Glomerular visceral epithelial cell (primary cell): ENCODE data around the gene OR9A4.
"Not testable (repeated sequence)": the region's sequence is repeated elsewhere in the genome, so short reads cannot be mapped to it uniquely, and the experiment has no call there.

Source experiments
- DNase-seq: peaks from one replicate; pipeline ENCODE4 v3.0.0-alpha.2; 2016; ENCODE audit errors: extremely low spot score

Gene OR9A4, protein sequence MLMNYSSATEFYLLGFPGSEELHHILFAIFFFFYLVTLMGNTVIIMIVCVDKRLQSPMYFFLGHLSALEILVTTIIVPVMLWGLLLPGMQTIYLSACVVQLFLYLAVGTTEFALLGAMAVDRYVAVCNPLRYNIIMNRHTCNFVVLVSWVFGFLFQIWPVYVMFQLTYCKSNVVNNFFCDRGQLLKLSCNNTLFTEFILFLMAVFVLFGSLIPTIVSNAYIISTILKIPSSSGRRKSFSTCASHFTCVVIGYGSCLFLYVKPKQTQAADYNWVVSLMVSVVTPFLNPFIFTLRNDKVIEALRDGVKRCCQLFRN

DNA sequence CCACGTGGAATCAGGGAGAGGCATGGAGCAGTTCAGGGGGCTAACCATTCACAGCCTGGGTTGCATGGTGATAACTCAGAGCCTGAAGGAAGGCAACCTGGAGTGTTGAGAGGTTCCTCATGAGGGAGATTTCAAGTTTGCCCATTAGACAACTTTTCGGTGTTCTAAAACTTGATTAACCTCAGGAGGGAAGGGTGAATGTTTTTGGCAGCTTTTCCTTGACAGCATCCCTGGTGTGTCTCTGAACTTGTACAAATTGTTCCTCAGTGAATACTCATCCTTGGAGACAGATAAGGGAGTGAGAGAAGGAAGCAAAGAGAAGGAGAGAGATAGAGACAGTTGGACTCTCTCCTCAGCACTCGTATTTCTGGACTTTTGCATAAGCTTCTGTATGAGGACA is at the start of gene OR9A4:
Gene OR9A4 (plus strand): TSS at position 301 of the 400 bp plus-strand sequence. CDS start 2,477 bp downstream, outside the sequence.
- no peak for DNase-seq

DNA sequence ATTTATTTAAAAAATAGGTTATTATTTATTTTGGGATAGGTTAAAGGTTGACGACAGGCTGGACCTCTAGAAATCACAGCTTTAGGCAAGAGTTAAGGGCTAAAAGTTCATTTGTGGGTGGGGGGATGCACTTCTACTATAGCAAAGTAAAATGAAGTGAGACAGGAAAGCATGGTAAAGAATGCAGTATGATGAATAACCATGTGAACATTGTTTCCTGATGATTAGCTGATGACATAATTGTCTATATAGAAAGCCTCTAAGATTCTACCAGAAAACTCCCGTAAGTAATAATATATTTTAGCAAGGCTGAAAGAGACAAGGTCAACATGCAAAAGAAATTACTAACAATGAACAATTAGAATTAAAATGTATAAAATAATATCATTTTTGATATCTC is 49.2 kb upstream of the OR9A4 start:
- DNase-seq, result no peak

DNA sequence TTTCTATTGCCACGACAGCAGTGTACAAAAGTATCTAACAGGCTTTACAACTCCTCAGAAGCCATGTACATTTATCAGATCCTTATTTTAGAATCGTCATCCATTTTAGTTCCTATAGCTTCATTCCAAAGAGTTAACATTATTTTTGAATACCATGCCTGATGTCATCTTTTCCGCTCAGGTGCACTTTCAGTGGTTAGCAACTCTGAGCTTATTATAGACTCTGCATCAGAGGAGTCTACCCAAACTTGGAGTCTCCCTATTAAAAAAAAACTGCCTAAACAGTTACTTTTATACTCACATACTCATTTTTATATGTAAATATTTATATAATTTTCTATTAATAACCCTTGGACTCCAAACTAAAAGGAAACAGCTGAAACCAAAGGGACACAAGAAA is 43.3 kb upstream of the OR9A4 start:
- DNase-seq, result no peak

DNA sequence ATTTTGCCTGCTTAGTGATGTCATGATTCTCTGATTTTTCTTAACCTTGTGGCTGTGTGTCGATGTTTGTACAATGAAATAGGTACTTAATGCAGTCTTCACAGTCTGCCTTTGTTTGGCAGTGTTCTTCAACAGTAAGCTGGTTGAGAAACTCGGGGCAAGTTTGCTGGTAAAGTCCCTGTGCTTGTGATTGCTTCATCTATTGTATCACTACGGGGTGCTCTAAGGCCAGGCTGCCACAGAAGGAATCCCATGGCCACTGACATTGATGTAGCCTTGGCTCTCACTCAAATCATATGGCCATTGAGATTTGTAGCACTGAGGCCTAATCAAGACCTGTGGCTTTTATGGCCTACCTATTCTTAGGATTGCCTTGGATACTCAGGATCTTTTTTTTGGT is 41.4 kb upstream of the OR9A4 start:
- no peak for DNase-seq

DNA sequence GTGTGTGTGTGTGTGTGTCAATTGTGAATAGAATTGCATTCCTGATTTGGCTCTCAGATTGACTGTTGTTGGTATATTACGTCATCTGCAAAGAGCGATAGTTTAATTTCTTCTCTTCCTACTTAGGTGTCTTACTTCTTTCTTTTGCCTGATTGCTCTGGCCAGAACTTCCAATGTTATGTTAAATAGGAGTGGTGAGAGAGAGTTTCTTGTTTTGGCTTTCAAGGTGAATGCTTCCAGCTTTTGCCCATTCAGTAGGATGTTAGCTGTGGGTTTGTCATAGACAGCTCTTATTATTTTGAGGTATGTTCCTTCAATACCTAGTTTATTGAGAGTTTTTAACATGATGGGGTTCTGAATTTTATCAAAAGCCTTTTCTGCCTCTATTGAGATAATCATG is 40.7 kb upstream of the OR9A4 start:
- no peak for DNase-seq

DNA sequence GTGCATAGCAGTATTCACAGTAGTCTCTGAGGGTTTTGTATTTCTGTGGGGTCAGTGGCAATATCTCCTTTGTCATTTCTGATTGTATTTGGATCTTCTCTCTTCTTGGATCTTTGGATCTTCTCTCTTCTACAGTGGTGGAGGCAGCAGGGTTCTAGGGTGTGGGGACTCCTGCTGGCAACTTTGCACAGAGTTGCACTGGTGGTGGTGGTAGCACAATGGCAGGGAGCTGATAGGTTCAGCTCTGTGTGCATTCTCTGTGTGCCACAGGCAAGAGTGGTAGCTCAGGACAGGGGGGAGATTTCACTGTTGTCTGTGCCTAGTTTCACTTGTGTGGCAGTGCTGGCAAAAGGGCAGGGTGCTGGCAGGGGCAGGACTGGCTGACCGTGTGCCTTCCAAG is 39.8 kb upstream of the OR9A4 start:
- DNase-seq, result no peak

DNA sequence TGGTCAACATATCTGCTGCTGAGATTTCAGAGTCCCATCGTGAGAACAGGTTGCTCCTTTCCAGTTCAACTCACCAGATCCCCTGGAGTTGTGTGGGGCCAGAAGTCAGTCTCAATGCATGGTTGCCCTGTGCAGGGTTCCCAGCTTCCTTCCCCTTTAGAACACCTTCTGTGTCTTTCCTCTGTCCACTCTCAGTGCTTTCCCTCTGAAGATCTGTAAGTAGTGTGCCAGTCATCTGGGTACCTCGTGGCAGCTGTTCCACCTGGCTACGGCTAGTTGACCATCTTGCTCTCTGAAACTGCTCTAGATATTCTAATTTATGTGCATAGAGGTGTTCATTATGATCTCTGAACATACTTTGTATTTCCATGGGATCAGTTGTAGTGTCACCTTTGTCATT is 38.8 kb upstream of the OR9A4 start:
- DNase-seq, result no peak

DNA sequence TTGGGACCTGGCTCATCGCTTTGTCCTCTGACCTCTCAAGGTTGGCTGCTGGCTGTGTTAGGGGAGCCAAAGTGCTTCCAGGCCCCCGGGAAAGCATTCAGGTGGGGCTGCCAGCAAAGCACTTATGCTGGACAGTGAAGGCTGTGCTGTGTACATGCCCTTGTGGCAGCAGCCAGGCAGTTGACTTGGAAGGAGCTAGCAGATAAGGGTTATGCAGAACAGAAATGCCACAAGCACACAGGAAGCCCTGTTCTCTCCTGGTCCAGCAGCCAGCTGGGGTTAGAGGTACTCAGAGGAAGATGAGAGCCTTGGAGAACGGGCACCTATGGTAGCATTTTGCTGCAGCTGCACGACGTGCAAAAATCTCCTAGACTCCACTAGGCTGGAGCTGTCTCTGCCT is 35.2 kb upstream of the OR9A4 start:
- no peak for DNase-seq

DNA sequence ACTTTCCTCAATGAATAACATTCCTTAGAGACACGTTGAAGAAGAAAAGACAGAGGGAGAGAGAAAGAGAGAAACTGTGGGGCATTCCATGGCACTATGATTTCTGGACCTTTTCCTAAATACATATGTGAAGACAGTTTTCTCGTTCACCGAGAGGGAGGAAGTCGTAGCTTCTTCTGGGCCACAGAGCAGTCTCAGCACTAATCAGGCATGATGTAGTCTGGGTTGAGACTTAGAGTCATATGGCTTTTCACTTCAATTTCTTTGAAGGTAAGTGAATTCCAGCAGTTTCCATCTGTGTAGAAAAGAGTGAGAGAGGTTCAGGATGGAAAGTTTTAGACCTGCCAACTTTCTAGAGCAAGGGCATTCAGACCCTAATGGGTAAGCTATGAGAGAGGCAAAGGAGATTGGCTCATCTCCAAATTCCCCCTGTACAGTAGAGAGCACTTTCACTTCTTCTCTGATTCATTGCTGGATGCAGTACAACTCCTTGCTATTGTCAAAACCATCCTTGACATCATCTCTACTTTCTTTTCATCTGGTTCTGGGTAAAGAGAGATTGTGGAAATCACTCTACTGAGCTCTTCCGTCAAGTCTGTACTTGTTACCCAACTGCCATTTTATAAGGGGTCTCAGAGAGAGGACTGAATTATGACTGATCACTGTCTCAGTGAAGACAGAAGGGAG is 31.5 kb upstream of the OR9A4 start:
- DNase-seq, result no peak

DNA sequence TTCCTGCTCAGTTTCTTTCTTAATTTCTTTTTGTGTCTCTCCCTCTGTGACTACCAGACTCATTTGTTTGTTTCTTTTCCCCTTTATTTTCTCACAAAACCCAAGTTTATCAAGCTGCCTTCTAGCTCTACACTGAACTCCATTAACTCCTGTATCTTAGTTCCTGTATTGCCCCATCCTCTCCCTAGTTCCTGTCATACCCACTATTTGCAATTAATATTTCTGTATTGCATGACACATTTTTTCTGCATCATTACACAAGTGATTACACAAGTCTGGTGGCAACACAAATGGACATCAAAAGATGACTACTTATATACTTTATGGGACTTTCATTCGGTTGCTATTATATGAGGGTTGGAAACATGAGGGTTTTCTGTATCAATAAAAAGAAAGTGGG is 26.9 kb upstream of the OR9A4 start:
- no peak for DNase-seq

DNA sequence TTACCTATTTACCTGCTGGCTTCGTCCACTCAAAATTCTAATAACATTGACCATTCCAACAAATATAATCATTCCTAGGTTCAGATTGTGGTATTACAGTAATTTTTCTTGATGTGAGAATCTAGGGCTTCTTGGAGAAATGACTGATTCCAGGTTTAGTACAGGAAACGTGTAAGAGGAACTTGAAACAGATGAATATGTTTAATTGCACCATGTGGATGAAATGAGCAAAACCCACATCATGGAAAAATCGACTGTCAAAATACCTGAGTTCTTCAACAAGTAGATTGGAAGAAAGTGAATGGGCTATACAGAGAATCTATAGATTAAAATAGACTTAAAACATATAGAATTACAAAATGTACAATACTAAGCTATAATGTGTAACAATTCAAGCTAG is 24.9 kb upstream of the OR9A4 start:
- DNase-seq, result no peak

DNA sequence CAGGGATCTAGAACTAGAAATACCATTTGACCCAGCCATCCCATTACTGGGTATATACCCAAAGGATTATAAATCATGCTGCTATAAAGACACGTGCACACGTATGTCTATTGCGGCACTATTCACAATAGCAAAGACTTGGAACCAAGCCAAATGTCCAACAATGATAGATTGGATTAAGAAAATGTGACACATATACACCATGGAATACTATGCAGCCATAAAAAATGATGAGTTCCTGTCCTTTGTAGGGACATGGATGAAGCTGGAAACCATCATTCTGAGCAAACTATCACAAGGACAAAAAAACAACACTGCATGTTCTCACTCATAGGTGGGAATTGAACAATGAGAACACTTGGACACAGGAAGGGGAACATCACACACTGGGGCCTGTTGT is 16.8 kb upstream of the OR9A4 start:
- DNase-seq, result not testable (repeated sequence)

DNA sequence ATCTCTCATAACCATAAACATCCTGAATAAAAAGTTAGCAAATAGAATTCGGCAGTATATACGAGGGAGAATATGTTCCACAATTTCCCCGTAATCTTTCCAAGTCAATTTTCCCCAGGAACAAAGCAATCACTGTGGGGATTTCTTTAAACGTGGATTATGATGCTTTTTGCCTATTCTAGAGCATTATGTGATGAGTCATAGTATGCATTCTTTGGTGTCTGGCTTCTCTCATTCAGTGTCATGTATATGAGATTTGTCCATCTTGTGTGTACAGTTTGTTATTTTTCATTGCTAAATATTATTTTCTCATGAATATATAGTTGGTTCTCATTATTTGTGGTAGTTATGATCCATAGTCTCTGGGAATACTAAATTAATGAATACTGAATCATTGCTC is 9.9 kb upstream of the OR9A4 start:
- no peak for DNase-seq

DNA sequence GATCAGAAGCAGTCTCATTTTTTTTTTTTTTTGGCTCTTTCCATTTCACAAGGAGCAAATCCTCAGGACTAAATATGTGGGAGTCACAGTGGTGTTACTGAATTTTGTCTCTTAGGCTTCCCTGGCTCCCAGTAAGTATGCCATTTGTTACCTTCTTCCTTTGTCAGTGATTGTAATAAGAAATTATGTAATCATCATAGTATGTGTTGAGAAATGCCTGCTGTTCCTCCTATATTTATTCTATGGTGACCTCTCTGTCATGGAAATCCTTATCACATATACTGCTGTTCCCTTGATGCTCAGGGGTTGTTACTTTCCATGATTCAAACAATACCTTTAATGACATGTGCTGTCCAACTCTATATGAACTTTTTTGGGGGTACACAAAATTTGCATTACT is 4.8 kb upstream of the OR9A4 start:
- DNase-seq, result no peak

DNA sequence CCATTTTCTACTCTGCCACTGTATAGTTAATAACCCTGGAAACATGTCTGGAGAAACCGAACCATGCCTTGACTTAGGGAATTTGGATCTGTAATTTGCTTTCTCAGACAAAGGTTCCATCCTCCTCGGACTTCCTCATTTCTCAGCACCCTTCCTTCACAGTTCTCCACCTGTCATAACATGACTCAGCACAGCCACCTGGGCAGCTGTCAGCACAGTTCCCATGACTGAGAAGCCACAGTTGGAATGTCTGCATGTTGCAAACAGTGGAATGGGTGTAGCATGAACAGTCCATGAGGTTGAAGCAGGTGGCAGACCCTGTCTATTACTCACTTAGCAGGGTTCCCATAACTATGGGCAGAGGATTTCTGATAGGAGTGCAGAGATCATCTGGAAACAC is 634 bp upstream of the OR9A4 start:
- peak; percentile 1 for DNase-seq

DNA sequence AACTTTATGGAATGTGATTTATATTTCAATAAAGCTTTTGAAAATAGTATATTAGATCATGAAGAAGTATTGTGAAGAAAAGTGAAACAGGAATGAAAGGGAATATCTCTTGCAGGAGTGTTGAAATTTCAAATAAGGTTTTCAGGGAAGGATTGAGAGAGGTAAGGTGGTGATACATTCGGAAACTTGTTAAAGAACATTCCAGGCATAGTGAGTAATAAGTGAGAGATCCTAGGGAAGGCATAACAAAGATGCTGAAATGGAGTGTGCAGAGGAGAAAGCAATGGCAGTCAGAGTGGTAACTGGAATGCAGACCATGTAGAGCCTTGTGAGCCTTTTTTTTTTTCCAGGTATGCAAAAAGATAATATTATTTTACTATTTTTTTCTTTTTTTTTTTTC is 4.1 kb downstream of the OR9A4 start:
- no peak for DNase-seq

DNA sequence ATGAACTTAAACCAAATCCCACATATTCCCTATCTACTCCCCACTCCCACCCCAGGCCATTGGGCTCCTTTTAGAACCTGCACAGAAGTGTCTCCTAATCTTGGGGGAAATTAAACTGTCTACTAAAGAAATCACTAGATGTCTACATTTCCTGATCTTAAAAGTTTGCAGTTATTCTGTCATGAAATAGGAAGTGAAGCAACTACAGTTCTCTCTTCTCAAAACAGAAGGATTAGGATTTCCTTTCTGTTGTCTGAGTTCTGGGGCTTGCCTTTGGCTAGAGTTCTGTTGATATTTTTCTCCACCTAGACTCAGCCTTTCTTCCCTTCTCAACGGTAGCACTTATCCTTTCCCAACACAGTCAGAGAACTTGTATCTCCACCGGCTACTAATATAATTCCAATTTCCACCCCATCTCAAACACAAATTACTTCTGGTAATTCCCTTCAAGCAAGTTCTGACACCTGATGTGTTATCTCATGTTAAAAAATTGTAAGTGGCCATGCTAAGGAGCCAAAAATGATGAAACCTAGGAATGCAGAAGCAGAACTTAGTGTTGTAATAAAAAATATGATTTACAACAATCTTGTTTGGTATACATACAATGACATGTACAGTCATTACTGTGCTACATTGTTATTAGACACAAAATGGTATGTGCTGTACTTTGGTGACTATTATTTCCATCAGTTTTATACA is 12.1 kb downstream of the OR9A4 start:
- DNase-seq, result no peak

DNA sequence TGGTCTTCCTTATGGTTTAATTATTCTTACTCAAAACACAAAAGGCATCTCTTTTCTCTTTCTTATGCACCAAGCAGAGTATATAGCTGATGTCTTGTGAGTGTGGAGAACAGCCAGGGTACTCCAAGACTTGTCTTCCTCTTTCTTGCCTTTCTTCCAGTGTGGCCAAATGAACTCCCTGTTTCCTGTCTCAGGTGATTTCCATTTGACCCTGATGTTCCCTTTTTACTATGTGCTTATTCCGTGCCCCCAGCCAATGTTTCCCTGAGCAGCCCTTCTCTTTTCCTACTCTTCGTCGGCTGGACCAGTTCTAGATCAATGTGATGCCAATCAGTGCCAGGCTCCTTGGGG is 12.6 kb downstream of the OR9A4 start:
- no peak for DNase-seq

DNA sequence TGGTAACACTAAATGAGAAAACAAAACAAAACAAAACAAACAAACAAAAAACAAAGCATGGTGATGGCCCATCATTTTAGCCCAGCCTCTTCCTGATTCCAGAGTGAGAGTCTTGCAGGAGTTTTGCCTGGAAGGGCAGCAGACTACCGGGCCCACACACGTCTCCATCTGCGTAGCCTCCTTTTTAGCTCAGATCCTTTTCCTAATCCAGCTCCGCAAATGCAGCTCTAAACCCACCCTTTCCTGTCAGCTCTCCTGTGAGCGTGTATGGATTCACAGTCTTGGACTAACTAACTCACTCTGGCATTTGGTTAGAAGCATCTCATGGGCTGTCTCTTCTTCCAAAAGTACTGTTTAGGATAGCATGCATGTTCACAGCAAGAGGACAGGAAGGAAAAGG is 14.0 kb downstream of the OR9A4 start:
- no peak for DNase-seq

DNA sequence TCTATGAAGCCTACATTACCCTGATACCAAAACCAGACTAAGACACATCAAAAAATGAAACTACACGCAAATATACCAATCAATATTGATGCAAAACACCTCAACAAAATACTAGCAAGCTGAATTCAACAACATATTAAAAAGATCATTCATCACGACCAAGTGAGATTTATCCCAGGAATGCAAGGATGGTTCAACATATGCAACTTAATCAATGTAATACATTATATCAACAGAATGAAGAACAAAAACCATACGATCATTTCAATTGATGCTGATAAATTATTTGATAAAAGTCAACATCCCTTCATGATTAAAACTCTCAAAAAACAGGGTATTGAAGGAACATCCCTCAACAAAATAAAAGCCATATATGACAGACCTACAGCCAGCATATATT is 24.9 kb downstream of the OR9A4 start:
- no peak for DNase-seq

DNA sequence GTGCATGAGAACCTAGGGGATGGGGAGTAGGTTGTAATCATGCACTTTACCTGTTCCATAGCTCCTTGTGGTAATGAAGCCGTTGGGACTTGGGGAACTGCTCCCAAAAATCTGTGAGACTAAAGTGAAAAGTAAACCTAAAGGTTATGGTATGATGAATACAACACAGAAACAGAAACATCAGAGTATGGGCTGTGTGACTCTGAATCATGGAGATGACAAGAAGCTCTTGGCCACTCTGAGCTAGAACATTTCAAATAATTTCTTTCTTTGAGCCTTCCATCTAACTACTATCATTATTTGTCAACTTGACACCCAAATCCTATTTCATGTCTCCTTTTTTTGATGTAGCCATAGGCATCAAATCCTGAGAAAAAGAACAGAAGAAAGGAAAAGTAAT is 27.6 kb downstream of the OR9A4 start:
- DNase-seq, result no peak

DNA sequence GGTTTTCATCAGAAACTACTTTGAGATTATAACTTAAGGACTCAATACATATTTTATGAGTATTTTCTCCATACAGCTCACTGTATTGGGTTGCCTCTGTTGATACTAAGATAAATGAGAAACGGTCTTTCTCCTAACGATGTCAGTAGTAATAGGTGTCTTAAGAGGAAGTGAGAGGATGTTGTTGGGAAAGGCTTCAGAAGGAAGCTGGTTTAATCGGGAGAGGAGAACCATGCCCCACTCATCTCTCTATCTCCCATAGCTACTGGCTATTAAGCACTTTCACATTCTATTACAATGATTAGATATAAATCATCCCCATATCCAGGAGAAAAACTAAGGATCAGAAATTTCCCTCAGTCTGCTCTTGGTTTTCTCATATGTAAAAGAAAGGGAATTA is 28.6 kb downstream of the OR9A4 start:
- no peak for DNase-seq

DNA sequence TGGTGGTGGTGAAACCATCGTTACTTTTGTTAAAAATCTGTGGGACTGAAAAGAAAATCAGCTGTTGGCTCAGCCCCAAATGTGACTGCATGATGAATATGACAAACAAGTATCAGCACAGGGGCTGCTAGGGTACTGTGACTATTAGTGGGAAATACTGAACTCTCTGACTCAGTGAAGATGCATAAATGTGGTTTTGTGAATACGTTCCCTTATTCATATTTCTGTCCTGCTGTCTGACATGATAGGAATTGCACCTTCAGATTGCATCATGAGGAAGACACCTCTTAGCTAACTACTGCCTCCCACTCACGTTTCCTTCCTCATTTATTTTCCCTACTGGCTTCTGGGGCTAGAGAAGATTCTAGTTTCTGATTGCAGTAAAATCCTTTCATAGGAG is 29.2 kb downstream of the OR9A4 start:
- peak; percentile 19 for DNase-seq
